HG02943 (cell line): ENCODE measurements around the gene PAH.

Experiments
- ATAC-seq: cut with Tn5 transposase; IDR thresholded peaks from one replicate; pipeline ENCODE4 v1.9.1; 2021; ENCODE audit warnings: mild to moderate bottlenecking, low read depth, moderate library complexity; ENCODE audit not compliant: unreplicated experiment

Gene PAH

GRCh38 chr12:102902093-102902492, 15.0 kb downstream of the PAH start:
- ATAC-seq = no peak

- ATAC-seq = no peak
Measured at GRCh38 chr12:102900389-102900788, 16.7 kb downstream of the PAH start.

- no peak for ATAC-seq
Measured at GRCh38 chr12:102896067-102896466, 21.0 kb downstream of the PAH start.

- no peak for ATAC-seq
Measured at GRCh38 chr12:102891756-102892155, 25.3 kb downstream of the PAH start.

- ATAC-seq = no peak
Measured at GRCh38 chr12:102888511-102888910, 28.5 kb downstream of the PAH start.

- ATAC-seq = no peak
Measured at GRCh38 chr12:102885043-102885932, 31.8 kb downstream of the PAH start.

GRCh38 chr12:102883204-102883799, 33.7 kb downstream of the PAH start:
- ATAC-seq = no peak

- ATAC-seq = no peak
Measured at GRCh38 chr12:102880783-102881182, 36.3 kb downstream of the PAH start.

- ATAC-seq = peak; percentile 63
Measured at GRCh38 chr12:102879144-102879763, 37.8 kb downstream of the PAH start.

GRCh38 chr12:102876883-102877282, 40.2 kb downstream of the PAH start:
- ATAC-seq = no peak

GRCh38 chr12:102874819-102875218, 42.2 kb downstream of the PAH start:
- ATAC-seq = no peak

GRCh38 chr12:102873077-102873476, 44.0 kb downstream of the PAH start:
- ATAC-seq = no peak

- ATAC-seq = no peak
Measured at GRCh38 chr12:102871014-102871413, 46.0 kb downstream of the PAH start.

GRCh38 chr12:102869571-102869970, 47.5 kb downstream of the PAH start:
- ATAC-seq = no peak

GRCh38 chr12:102865821-102866615, 51.0 kb downstream of the PAH start:
- ATAC-seq = no peak

GRCh38 chr12:102862486-102862885, 54.6 kb downstream of the PAH start:
- no peak for ATAC-seq

- ATAC-seq = no peak
Measured at GRCh38 chr12:102851246-102851645, 65.8 kb downstream of the PAH start.

GRCh38 chr12:102849722-102850447, 67.2 kb downstream of the PAH start:
- ATAC-seq = no peak

- ATAC-seq = no peak
Measured at GRCh38 chr12:102848832-102849231, 68.2 kb downstream of the PAH start.

GRCh38 chr12:102847131-102847530, 69.9 kb downstream of the PAH start:
- ATAC-seq = no peak
